RKO (cell line): ENCODE results near the gene PDE4A.
"Not testable (repeated sequence)": the region's sequence is repeated elsewhere in the genome, so short reads cannot be mapped to it uniquely, and the experiment has no call there.

Experiments
- DNase-seq: peaks from one replicate; pipeline ENCODE4 v3.0.0-alpha.2; 2016; ENCODE audit warnings: low spot score

The PDE4A gene

GRCh38 chr19:10424011-10424637 lies 3.8 kb downstream of the PDE4A start:
- DNase-seq, result peak; percentile 80

- DNase-seq, result no peak
Measured at GRCh38 chr19:10427169-10427568, 6.8 kb downstream of the PDE4A start.

- no peak for DNase-seq
Measured at GRCh38 chr19:10428996-10429381, 8.7 kb downstream of the PDE4A start.

- no peak for DNase-seq
Measured at GRCh38 chr19:10430505-10431253, 10.3 kb downstream of the PDE4A start.

GRCh38 chr19:10431254-10431942 lies 11.1 kb downstream of the PDE4A start:
- no peak for DNase-seq

- DNase-seq, result peak; percentile 52
Measured at GRCh38 chr19:10431943-10432735, 11.8 kb downstream of the PDE4A start.

GRCh38 chr19:10432736-10433130 lies 12.4 kb downstream of the PDE4A start:
- no peak for DNase-seq

GRCh38 chr19:10433131-10433536 lies 12.8 kb downstream of the PDE4A start:
- DNase-seq, result no peak

- DNase-seq, result no peak
Measured at GRCh38 chr19:10439588-10439987, 19.2 kb downstream of the PDE4A start.

GRCh38 chr19:10442698-10443097 lies 22.4 kb downstream of the PDE4A start:
- no peak for DNase-seq

GRCh38 chr19:10449037-10449436 lies 28.7 kb downstream of the PDE4A start:
- no peak for DNase-seq

GRCh38 chr19:10450191-10450852 lies 30.0 kb downstream of the PDE4A start:
- DNase-seq, result no peak

GRCh38 chr19:10450853-10451609 lies 30.7 kb downstream of the PDE4A start:
- no peak for DNase-seq

- no peak for DNase-seq
Measured at GRCh38 chr19:10452726-10453618, 32.6 kb downstream of the PDE4A start.

GRCh38 chr19:10453852-10454251 lies 33.5 kb downstream of the PDE4A start:
- DNase-seq, result no peak

GRCh38 chr19:10454267-10454666 lies 33.9 kb downstream of the PDE4A start:
- no peak for DNase-seq

GRCh38 chr19:10458733-10459132 lies 38.4 kb downstream of the PDE4A start:
- DNase-seq, result not testable (repeated sequence)

- DNase-seq, result no peak
Measured at GRCh38 chr19:10460714-10461046, 40.3 kb downstream of the PDE4A start.

- DNase-seq, result peak; percentile 91
Measured at GRCh38 chr19:10461047-10461949, 41.0 kb downstream of the PDE4A start.
